Left lung (tissue), 10 donors: ENCODE data around the gene BCL2L1. TPM values are rescaled to one million over a fixed set of nuclear protein-coding genes. Genes with fewer than 3 reads are reported as not detected.

Experiments
- ATAC-seq: fragments of 200-7000 bp; cut with Tn5 transposase; one replicate; pipeline ENCODE4 v1.9.1; 2020; ENCODE audit warnings: moderate library complexity
- DNase-seq, 4 donors: peaks; one replicate each; pipeline ENCODE4 v3.0.0-alpha.2; 2013 to 2020
- H3K27ac ChIP-seq, 2 donors: fragments of 200-600 bp; sonication (generic) in 1 of 2; one replicate each; pipeline versions ENCODE4 v1.5.0 to v1.8.0; 2020 to 2021
- H3K27me3 ChIP-seq, 2 donors: fragments of 200-600 bp; sonication (generic) in 1 of 2; one replicate each; pipeline versions ENCODE4 v1.5.0 to v1.8.0; 2020 to 2021
- H3K36me3 ChIP-seq, 2 donors: fragments of 200-600 bp; sonication (generic) in 1 of 2; one replicate each; pipeline versions ENCODE4 v1.5.0 to v1.8.0; 2020 to 2021
- H3K4me1 ChIP-seq, 2 donors: fragments of 200-600 bp; one replicate each; pipeline ENCODE4 v1.8.0; 2021
- H3K4me3 ChIP-seq, 2 donors: fragments of 200-600 bp; sonication (generic) in 1 of 2; one replicate each; pipeline versions ENCODE4 v1.5.0 to v1.8.0; 2020 to 2021; ENCODE audit warnings: mild to moderate bottlenecking in 1 of 2
- H3K9me3 ChIP-seq, 2 donors: fragments of 200-600 bp; sonication (generic) in 1 of 2; one replicate each; pipeline versions ENCODE4 v1.5.0 to v1.8.0; 2020 to 2021
- intact Hi-C, 2 donors: fragments of 100-400 bp; cut with DNase I; formaldehyde crosslinking; loops; one replicate each; pipeline versions ENCODE4 v1.11.2 to v1.14.2; 2022
- polyA plus RNA-seq, 6 donors: library from polyadenylated mRNA; unstranded; fragments of 120-200 nt; gene quantifications; one replicate each; pipeline ENCODE4 v1.2.1, GENCODE V29; 2013; ENCODE audit not compliant: insufficient read length in 6 of 6
- total RNA-seq, 2 donors: library from RNA; stranded (reverse); fragmentation: NEBNext Ultra II Directional; extraction: Animal tissue kit (Norgen Biotek cat#: 25700); gene quantifications; one replicate each; pipeline ENCODE4 v1.2.1, GENCODE V29; 2021
- TF ChIP-seq, protein P1 (sequence below), 2 donors: fragments of 200-600 bp; sonication (generic) in 1 of 2; IDR thresholded peaks; one replicate each; pipeline versions ENCODE4 v1.5.0 to v1.8.0; 2021; ENCODE audit warnings: antibody characterized with exemption in 2 of 2
- donor health status: DM: no; HTN: yes; CAD: no.
- donor health status: DM: no; HTN: no; CAD: no.

Gene BCL2L1
- total and polyA plus RNA-seq, 8 donors: 43.3 to 181 (median 56.7) TPM

DNA sequence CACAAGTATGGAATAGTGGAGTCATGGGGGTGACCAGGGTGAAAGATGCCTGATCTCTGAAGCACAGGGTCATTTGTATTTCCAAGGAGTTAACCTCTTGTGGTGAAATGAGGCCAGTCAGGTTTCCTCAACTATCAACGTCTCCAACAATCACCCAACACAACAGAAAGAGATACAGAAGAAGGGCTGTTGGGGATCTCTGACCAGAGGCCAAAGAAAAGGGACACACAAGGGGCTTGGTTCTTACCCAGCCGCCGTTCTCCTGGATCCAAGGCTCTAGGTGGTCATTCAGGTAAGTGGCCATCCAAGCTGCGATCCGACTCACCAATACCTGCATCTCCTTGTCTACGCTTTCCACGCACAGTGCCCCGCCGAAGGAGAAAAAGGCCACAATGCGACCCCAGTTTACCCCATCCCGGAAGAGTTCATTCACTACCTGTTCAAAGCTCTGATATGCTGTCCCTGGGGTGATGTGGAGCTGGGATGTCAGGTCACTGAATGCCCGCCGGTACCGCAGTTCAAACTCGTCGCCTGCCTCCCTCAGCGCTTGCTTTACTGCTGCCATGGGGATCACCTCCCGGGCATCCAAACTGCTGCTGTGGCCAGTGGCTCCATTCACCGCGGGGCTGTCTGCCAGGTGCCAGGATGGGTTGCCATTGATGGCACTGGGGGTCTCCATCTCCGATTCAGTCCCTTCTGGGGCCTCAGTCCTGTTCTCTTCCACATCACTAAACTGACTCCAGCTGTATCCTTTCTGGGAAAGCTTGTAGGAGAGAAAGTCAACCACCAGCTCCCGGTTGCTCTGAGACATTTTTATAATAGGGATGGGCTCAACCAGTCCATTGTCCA is 1.0 kb downstream of the BCL2L1 start:
- peaks cover 0 to 29% of the 10 kb centered on the region in 2 donors for H3K36me3 ChIP-seq

DNA sequence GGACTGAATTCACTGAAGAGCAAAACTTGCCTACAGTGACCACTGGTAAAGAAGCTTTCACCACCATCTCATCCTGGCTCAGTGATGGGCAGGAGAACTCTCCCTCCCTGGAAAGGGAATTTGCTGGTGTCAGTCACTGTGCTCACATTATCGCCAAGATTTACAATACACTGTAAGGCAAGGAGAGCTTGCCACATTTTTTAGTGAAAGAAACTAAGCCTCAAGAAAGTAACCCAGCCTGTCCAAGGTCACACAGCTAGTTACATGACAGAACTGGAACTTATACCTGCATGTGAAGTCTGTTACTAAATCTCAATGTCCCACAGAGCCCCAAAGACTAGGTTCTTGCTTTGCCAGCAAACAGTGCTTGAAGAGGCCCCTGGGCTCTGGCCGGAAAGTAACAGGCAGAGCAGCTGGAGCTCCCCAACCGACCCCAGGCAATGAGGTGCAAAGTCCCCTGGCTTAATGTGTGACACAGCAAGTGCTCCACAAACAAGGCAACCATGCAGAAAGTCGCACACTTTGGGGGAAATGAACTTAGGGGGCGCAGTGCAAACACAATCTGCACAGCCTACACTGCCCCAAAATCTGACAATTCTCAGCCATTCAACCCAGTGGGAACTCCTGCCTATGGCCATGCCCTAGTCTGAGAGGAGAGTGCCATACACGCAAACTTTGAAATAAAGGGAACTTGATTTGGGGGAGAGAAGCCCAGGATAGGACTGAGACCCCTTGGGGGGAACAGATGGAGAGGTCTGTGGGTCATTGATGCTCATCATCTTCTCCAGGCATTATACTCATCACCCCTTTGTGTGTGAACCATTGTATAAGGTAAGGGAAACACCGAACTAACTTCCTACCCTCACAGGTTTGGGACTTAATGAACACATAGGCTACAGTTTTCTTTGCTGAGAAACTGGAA is 1.9 kb downstream of the BCL2L1 start:
- peak overlapping the region; percentile 65 to 85 for H3K4me3 ChIP-seq
- H3K27ac ChIP-seq: peak overlapping the region; percentile 97 to 99
- H3K4me1 ChIP-seq: peaks cover 23 to 68% of the 10 kb centered on the region in 2 donors
- intact Hi-C loops: loop anchor here (5.0 to 10.0 kb wide), 2 partner anchors 53 to 56 kb away; no protein-coding TSS in a partner anchor
- H3K9me3 ChIP-seq: no peaks in the 10 kb centered on the region
- TF ChIP-seq, protein P1, sequence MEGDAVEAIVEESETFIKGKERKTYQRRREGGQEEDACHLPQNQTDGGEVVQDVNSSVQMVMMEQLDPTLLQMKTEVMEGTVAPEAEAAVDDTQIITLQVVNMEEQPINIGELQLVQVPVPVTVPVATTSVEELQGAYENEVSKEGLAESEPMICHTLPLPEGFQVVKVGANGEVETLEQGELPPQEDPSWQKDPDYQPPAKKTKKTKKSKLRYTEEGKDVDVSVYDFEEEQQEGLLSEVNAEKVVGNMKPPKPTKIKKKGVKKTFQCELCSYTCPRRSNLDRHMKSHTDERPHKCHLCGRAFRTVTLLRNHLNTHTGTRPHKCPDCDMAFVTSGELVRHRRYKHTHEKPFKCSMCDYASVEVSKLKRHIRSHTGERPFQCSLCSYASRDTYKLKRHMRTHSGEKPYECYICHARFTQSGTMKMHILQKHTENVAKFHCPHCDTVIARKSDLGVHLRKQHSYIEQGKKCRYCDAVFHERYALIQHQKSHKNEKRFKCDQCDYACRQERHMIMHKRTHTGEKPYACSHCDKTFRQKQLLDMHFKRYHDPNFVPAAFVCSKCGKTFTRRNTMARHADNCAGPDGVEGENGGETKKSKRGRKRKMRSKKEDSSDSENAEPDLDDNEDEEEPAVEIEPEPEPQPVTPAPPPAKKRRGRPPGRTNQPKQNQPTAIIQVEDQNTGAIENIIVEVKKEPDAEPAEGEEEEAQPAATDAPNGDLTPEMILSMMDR (IDR thresholded peaks at IDR 0.05): no peak
- no peaks in the 10 kb centered on the region for H3K27me3 ChIP-seq
- DNase-seq (no peak), ATAC-seq (no peak)
- peaks cover 0 to 38% of the 10 kb centered on the region in 2 donors for H3K36me3 ChIP-seq

More for the DNA sequence above, 1.0 kb downstream of the BCL2L1 start:
- H3K27me3 ChIP-seq: no peaks in the 10 kb centered on the region
- peak overlapping the region; percentile 97 to 99 for H3K27ac ChIP-seq
- peaks cover 17 to 59% of the 10 kb centered on the region in 2 donors for H3K4me1 ChIP-seq
- ATAC-seq (no peak), DNase-seq (peak in 1 of 4 donors; percentile 37)
- intact Hi-C loops: loop anchor here (5.0 to 10.0 kb wide), 2 partner anchors 54 to 57 kb away; no protein-coding TSS in a partner anchor
- no peaks in the 10 kb centered on the region for H3K9me3 ChIP-seq
- H3K4me3 ChIP-seq: peak overlapping the region; percentile 65 to 85
- TF ChIP-seq, protein P1 (IDR thresholded peaks at IDR 0.05): no peak

DNA sequence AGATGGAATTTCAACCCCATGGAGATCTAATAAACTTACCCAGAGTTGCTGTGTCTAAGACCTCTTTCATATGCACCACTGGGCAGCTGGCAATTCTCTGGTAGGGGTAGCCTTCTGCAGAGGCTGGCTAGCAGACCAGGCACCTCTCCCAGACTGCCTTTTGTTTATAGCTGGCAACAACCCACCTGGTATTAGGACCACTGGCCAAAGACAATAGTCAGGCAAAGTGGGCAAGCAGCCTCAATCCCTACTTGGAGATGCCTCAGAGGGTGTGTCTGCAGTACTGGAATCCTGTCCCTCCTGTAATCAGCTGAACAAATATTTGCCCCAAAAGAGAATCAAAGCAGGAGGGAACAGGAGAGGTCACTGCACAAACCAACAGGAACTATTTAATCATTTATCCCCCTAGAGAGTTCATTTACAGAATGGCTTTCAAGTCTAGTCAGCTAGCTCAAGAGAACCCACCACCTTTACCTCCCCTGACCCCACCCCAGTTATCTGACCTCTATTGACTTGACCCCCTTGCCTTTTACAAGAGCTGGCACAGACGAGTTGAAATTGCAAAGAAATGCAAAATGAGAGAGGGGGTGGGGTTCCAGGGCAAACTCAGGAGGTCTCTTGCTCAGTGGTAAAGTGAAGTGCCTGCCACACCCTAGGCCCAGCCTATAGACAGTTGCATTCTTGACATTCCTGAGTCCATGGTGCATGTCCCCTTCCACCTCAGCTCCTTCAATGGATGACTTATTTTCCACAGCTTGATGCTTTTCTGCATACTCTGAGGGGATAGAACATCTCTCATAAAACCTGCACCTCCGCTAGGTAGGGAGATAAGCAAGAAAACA is 2.8 kb downstream of the BCL2L1 start:
- Histone ChIP-seq H3K4me1 (peaks cover 28 to 77% of the 10 kb centered on the region in 2 donors), H3K27ac (peak overlapping the region; percentile 97 to 99), H3K27me3 (no peaks in the 10 kb centered on the region), H3K9me3 (no peaks in the 10 kb centered on the region), H3K36me3 (peaks cover 0 to 45% of the 10 kb centered on the region in 2 donors), H3K4me3 (peak overlapping the region; percentile 65 to 85)
- DNase-seq (no peak), ATAC-seq (no peak)
- intact Hi-C loops: loop anchor here (5.0 to 10.0 kb wide), 2 partner anchors 53 to 55 kb away; no protein-coding TSS in a partner anchor
- TF ChIP-seq, protein P1 (IDR thresholded peaks at IDR 0.05): no peak

DNA sequence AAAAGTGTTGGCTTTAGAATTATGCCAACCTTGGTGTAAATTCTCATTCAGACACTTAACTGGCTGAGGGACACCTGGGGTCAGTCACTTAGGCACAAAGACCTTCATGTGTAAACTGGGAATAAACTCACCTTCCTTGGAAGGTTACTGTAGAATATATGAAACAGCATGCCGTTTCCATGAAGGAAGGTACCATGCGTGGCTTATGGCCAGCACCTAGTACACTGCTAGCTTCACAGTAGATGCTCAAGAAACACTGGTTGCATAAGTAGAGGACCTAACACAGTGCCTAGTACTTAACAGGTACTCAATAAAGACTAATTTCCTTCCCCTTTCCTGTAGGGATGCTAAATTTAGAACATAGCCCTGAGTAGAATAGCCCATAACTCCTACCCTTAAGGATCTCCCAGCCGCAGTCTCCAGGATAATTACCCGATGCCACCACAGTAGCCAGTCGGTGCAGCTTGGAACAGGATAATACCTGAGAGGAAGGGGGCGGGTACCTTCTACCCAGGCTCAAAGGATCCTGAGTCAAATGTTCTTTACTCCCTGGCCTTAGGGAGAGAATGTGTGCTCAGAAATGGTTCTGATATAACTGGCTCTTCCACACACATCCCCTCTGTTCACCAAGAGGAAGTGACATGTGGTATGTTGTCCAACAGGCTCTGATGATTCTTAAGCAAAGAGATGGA is 3.6 kb downstream of the BCL2L1 start:
- Histone ChIP-seq H3K4me3 (peak overlapping the region; percentile 12 to 65), H3K27me3 (no peaks in the 10 kb centered on the region), H3K4me1 (peaks cover 29 to 80% of the 10 kb centered on the region in 2 donors), H3K9me3 (no peaks in the 10 kb centered on the region), H3K27ac (peak overlapping the region; percentile 97 to 99), H3K36me3 (peaks cover 0 to 52% of the 10 kb centered on the region in 2 donors)
- TF ChIP-seq, protein P1 (IDR thresholded peaks at IDR 0.05): no peak
- peak in 1 of 4 donors; percentile 44 for DNase-seq
- intact Hi-C loops: no loop called here
- ATAC-seq: peak; percentile 3
